A549 treated with GW870086 at 1 μM for 4 hours (cell line): ENCODE results near the gene XPO6. TPM values are rescaled to one million over a fixed set of nuclear protein-coding genes. Genes with fewer than 3 reads are reported as not detected.

Experiments
- total RNA-seq: library from RNA; stranded (reverse); fragments of 200-300 nt; extraction: Qiagen RNA extraction; gene quantifications from 5 replicates; pipeline ENCODE4 v1.2.3, GENCODE V29; 2022; ENCODE audit warnings: low read depth

Gene XPO6
- 73.6 to 100 TPM (median 93.3 TPM) in 5 replicates for total RNA-seq

GRCh38 chr16:28211758-28212531 lies at the start of gene XPO6:
Gene XPO6, minus strand, starts transcription at chr16:28211965. Its CDS starts 597 bp downstream, at chr16:28211368.

GRCh38 chr16:28063591-28064061 lies 148.1 kb downstream of the XPO6 start, which contains the start of gene GSG1L:
Gene GSG1L, minus strand, starts transcription at chr16:28063714. Its CDS starts 290 bp downstream, at chr16:28063424.

Other genes with a start within 250 kb of the XPO6 start
- gene GSG1L, start 148.3 kb downstream of the XPO6 start, total RNA-seq: not detected in 5 replicates
- 0.17 to 0.32 TPM (median 0.27 TPM) in 5 replicates for gene SBK1, start 80.6 kb upstream of the XPO6 start, total RNA-seq
- 1.4 to 2.4 TPM (median 1.9 TPM) in 5 replicates for gene NPIPB6, start 151.5 kb upstream of the XPO6 start, total RNA-seq
- 64.0 to 133 TPM (median 75.6 TPM) in 5 replicates for gene EIF3CL, start 191.9 kb upstream of the XPO6 start, total RNA-seq